Ovary (tissue), 3 donors: ENCODE measurements around the gene CEP170B.

Source experiments
- POLR2A ChIP-seq: fragments of 450-650 bp; IDR thresholded peaks from one replicate; pipeline ENCODE4 v1.6.1; 2017; ENCODE audit warnings: antibody characterized with exemption, mild to moderate bottlenecking, moderate library complexity
- TF ChIP-seq, protein P1 (sequence below), 3 donors: fragments of 450-650 bp in 2 of 3; fragments of 200-600 bp in 1 of 3; IDR thresholded peaks; one replicate each; pipeline versions ENCODE4 v1.5.1 to v1.8.0; 2016 to 2022; ENCODE audit warnings: antibody characterized with exemption in 3 of 3, mild to moderate bottlenecking in 1 of 3
- donor health status: DM: no; HTN: no; CAD: no.

- TF ChIP-seq, protein P1, sequence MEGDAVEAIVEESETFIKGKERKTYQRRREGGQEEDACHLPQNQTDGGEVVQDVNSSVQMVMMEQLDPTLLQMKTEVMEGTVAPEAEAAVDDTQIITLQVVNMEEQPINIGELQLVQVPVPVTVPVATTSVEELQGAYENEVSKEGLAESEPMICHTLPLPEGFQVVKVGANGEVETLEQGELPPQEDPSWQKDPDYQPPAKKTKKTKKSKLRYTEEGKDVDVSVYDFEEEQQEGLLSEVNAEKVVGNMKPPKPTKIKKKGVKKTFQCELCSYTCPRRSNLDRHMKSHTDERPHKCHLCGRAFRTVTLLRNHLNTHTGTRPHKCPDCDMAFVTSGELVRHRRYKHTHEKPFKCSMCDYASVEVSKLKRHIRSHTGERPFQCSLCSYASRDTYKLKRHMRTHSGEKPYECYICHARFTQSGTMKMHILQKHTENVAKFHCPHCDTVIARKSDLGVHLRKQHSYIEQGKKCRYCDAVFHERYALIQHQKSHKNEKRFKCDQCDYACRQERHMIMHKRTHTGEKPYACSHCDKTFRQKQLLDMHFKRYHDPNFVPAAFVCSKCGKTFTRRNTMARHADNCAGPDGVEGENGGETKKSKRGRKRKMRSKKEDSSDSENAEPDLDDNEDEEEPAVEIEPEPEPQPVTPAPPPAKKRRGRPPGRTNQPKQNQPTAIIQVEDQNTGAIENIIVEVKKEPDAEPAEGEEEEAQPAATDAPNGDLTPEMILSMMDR (IDR thresholded peaks at IDR 0.05), result no peak
- no peak for TF ChIP-seq POLR2A
Observed at GRCh38 chr14:104843442-104844305, 21.4 kb upstream of the CEP170B start.
